Measurements from ENCODE around the gene FGFBP1.

The FGFBP1 gene

DNA sequence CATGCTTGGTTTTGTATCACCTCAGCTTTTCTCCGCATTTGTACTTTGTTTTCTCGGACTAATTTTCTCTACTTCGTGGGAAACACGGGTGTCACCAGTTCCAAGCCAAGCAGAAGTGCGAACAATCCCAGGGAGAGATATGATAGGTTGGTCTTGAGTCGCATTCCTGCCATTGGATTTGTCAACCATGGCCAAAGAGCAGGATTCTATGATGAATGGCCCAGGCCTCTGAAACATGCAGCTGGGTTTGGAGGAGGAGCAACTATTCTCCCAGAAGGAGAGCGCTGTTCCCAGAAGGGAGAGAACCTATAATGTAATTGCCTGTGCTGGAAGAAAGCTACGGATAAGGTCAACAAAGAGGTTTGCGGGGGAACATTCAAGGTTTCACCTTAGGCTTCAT lies 10.3 kb upstream of the FGFBP1 start:
- TF ChIP-seq, protein P1, sequence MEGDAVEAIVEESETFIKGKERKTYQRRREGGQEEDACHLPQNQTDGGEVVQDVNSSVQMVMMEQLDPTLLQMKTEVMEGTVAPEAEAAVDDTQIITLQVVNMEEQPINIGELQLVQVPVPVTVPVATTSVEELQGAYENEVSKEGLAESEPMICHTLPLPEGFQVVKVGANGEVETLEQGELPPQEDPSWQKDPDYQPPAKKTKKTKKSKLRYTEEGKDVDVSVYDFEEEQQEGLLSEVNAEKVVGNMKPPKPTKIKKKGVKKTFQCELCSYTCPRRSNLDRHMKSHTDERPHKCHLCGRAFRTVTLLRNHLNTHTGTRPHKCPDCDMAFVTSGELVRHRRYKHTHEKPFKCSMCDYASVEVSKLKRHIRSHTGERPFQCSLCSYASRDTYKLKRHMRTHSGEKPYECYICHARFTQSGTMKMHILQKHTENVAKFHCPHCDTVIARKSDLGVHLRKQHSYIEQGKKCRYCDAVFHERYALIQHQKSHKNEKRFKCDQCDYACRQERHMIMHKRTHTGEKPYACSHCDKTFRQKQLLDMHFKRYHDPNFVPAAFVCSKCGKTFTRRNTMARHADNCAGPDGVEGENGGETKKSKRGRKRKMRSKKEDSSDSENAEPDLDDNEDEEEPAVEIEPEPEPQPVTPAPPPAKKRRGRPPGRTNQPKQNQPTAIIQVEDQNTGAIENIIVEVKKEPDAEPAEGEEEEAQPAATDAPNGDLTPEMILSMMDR (IDR thresholded peaks at IDR 0.05; ENCODE audit: low read depth, low read length, missing control alignments): no peak
- DNase-seq (ENCODE audit: low read depth): no peak

DNA sequence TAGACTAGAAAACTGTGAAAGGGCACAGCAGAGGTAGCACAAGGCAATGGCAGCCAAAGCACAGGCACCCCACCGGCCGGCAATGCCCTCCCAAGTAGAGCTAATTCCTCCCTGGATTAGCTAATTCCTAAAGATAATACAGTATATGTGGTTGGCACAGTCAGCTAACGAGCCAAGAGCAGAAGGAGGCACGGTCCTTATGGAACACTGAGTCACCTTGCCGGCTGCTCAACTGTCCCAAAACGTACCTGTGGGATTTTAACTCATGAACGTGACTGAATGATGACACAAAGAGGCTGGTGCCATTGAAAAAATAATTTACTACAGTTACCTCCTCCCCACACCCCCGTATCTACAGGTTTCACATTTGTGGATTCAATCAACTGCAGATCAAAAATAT lies 9.1 kb upstream of the FGFBP1 start:
- no peak overlapping the region for H3K4me3 ChIP-seq (ENCODE audit: low read depth, low read length)
- TF ChIP-seq, protein P1 (IDR thresholded peaks at IDR 0.05; ENCODE audit: low read depth, low read length, missing control alignments): no peak
- no peak for DNase-seq (ENCODE audit: low read depth)

More for the DNA sequence above, 10.3 kb upstream of the FGFBP1 start:
- no peak overlapping the region for H3K4me3 ChIP-seq (ENCODE audit: low read depth, low read length)

DNA sequence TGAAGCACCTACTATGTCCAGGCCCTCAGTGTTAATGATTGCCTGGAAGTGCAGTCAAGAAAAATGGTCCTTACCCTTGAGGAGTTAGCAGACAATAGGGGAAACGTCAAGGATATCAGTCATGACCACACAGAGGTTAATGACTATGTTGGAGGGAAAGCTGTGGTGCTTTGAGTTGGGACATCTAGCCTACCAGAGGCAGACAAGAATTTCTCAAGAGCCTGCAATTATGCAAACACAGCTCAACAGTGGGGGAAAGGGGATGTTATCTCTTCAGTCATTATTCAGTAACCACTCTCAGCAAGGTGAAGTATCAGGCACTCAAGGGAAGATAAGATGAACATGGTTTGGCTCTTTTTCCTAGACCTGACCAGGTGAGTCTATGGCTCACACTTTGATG lies 7.0 kb upstream of the FGFBP1 start:
- DNase-seq (ENCODE audit: low read depth): no peak
- no peak overlapping the region for H3K4me3 ChIP-seq (ENCODE audit: low read depth, low read length)
- TF ChIP-seq, protein P1 (IDR thresholded peaks at IDR 0.05; ENCODE audit: low read depth, low read length, missing control alignments): no peak

DNA sequence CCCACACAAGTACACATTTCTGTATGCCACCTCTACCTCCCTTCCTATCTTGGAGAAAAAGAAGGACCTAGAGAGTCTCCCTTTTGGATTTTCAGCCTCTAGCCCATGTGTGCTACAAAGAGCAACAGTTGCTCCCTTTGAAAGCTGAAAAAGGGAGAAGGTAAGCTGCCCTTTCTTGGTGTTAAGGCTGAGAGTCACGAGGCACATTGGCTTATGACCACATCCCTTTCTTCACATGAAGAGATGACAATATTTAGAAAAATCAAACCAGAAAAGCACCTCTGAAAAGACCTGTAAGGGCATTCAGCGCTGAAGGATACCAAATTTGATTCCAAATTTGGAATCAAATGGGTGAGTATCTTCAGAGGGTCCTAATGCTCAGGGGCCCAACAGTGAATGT lies 6.4 kb upstream of the FGFBP1 start:
- H3K4me3 ChIP-seq (ENCODE audit: low read depth, low read length): no peak overlapping the region
- DNase-seq (ENCODE audit: low read depth): no peak
- TF ChIP-seq, protein P1 (IDR thresholded peaks at IDR 0.05; ENCODE audit: low read depth, low read length, missing control alignments): no peak

DNA sequence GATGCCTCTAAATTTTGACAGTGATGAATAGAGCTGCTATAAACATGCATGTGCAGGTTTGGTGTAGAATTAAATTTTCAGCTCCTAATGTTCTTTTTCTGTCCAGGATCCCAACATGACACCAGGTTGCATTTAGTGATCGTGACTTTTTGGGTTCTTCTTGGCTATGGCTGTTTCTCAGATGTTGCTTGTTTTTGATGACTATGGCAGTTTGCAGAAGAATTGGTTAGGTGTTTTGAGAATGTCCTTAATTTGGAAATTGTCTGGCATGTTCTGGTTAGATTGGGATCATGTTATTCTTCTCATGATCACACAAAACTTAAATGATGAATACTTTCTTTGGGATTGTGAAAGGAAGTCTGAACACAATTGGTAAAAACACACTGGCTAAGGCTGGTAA lies 3.7 kb upstream of the FGFBP1 start:
- no peak overlapping the region for H3K4me3 ChIP-seq (ENCODE audit: low read depth, low read length)
- no peak for DNase-seq (ENCODE audit: low read depth)
- TF ChIP-seq, protein P1 (IDR thresholded peaks at IDR 0.05; ENCODE audit: low read depth, low read length, missing control alignments): no peak

DNA sequence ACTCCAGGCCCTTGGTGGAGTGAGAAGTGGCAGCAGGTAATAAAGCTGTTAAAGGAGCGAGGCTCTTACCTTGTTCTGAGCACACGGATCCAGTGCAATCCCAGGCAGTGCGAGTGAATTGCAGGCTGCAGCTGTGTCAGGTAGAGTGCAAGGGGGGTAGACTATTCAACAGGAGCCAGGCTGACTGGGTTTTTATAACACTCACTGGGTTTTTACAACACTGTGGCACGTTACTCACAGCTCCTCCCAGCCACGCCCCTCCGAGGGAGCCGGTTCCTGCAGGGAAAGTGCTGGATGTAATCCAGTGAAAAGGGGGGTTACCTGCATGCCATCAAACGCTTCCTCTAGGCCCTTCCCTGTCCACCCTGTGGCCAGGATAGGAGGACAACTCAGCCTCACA lies 358 bp downstream of the FGFBP1 start:
- TF ChIP-seq, protein P1 (IDR thresholded peaks at IDR 0.05; ENCODE audit: low read depth, low read length, missing control alignments): no peak
- DNase-seq (ENCODE audit: low read depth): no peak
- H3K4me3 ChIP-seq (ENCODE audit: low read depth, low read length): no peak overlapping the region

DNA sequence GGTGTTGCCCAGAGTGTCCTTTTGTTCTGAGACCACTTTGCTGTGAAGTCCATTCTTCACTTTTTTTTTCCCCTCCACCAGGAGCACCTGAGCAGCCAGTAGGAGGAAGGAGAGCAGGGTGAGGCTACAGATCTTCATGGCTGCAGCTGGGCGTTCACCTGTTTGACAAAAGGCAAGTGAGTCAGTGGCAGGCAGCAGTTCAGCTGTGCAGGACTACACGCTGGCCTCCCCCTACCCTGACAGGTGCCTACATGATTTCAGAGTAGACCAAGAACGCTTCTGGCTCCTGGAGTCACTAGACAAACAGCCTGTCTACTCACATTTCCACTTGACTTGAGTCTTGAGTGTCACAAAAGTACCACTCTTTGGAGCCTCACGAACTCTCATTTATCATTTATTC lies 2.0 kb downstream of the FGFBP1 start:
- TF ChIP-seq, protein P1 (IDR thresholded peaks at IDR 0.05; ENCODE audit: low read depth, low read length, missing control alignments): no peak
- no peak overlapping the region for H3K4me3 ChIP-seq (ENCODE audit: low read depth, low read length)
- no peak for DNase-seq (ENCODE audit: low read depth)

All from GM12864 (cell line).